Stimulated activated CD8-positive, alpha-beta memory T cell treated with anti-CD3 and anti-CD28 coated beads, Interleukin-15, amount 100 ng/mL, for 1 hour (primary cell): Measurements from ENCODE around the gene PSMB2.

ENCODE experiments used
- DNase-seq: peaks from one replicate; pipeline ENCODE4 v3.0.0-alpha.2; 2020; ENCODE audit warnings: low read depth

PSMB2 gene

DNA sequence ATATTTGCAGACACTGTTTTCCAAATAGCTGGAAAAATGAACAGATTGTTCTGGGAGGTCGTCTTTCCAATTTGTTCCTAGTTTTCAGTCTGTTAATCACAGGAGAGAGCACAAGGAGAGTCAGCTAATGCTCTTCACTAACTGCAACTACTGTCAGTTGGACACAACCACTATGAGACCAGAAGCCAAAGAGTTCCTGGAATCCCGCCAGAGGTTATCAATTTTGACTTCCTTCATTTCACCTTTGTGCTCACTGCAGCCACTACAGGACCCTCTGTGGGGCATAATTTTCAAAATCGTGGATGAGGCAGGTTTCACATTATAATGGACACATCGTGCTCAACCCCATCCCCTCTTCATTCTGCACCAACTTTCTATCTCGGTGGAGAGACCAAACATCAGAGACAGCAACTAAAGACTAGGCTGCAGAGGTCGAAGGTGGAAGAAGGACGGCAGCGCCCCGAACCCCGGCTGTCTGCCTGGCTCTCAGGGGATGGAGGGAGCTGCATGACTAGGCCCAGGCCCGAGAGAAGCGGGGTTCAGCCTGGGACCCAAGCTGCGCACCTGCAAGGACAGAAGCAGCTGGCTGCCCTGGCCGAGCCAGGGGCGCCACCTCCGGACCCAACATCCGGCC, 84.7 kb downstream of the PSMB2 start:
- no peak for DNase-seq

DNA sequence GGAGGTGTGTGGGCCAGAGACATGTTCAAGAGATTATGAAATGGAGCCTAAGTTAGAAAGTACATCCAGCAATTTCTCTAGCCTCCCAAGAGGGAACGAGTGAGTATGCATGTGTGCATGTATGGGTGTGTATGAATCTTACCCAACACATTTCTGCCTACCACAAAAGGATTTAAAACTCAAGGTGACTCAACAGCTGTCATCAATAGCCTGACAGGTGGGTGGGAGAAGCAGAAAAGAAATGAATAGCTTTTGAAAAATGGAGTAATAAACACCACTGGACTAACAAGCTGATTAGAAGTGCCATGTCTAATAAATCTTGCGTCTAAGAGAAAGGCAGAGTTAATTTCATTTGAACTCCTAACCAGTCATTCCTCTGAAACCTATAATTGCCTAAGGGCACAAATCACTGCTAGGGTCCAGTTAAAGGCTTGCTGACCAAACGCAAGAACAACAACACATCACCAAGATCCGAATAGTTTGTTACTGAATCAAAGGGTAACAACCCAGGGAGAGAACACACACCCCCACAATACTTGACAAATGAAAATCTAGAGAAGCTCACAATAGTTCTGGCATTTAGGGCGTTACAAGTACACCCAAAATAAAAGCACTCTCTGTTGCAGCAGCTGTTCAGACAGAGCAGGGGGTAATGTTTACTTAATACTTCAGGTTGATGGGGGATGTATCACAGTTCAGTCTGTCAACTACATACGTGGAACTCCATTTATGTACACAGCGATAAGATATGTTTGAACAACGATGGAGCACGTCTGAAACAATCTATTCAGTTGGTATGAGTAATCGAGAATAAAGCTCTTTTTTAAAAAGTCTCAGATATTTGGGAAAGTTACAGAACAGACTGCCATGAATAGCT, 85.5 kb downstream of the PSMB2 start:
- DNase-seq = no peak

DNA sequence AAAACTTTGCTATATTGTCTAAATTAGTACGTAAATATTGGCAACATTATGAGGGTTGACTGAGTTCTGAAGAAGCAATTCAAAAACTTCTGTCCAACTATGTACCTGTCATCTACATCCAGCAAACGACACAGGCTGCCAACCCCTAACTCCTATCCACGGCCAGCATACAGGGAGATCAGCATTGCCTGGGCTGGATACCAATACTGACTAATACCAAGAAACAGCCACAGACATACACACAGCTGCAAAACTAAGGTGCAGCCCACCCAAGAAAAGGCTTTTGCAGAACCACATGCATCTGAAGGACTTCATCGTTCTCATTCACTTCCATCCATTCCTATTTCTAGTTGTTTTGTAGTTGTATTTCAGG, 86.1 kb downstream of the PSMB2 start:
- no peak for DNase-seq

DNA sequence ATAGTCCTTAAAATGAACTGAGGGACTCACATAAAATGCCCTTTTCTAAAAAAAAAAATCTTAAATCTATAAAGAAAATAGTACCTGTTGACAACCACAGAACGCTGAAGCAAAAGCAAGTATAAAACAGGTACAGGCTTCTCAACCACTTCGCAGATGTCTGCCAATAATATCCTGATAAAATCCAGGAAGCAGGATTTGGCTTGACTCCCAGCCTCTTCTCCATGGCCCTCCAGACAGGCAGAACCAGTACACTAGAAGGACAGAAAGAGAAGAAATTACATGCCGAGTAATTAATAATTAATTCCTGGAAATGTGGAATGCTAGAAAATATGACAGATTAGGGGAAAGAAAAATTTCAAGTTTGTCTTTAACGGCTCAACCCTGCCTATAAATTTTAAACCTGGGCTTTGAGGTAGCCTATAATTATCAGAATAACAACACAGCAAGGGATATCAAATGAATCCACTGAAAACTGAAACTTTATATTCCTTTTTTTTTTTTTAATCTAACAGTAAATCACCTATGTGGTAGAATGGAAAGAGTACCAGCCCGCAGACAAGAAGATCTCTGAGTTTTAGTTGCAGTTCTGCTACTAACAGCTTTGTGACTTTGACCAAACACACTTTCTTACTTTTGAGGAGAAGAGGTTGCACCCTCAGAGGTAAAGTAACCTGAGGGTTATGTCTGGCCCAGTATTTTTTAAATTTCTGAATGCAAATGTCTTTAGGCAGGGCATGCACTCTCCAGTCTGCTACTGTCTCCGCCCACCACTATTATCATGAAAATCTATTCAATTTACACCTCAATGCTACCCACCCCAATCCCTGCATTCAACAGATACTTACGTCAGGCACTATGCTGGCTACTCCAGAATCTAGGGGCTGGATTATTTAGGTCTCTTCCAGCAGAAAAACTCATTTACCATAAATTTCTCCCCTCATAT, 86.8 kb downstream of the PSMB2 start:
- no peak for DNase-seq

DNA sequence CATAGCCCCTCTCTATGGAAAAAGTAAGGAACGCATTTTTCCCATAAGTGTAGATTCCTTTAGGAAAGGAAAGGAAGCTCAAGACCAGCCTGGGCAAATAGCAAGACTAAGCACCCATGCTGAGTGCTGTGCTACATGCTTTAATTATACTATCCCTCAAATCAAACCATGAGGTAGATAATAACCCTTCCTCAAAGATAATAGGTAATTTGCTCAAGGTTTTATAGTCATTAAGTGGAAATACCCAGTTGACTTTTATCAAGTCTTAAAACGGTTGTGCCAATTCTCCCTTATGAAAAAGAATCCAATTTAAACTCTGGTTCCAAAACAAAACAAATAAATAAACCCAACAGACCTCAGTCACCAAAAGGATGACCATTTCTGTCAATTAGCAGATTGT, 87.5 kb downstream of the PSMB2 start:
- DNase-seq = no peak
